Tibial nerve (tissue), 4 donors: ENCODE data around the gene PRKCD.

Experiments used
- CTCF ChIP-seq, 5 experiments: fragments of 200-600 bp in 3 of 5; fragments of 450-650 bp in 2 of 5; sonication (generic) in 3 of 5; IDR thresholded peaks; one replicate each; pipeline ENCODE4 v1.5.1; 2016 to 2019; ENCODE audit warnings: antibody characterized with exemption in 5 of 5, mild to moderate bottlenecking in 3 of 5, moderate library complexity in 2 of 5
- EP300 ChIP-seq, 2 donors: sonication (generic); formaldehyde crosslinking; IDR thresholded peaks; one replicate each; pipeline ENCODE4 v1.6.1; 2017; ENCODE audit warnings: antibody characterized with exemption in 2 of 2, mild to moderate bottlenecking in 1 of 2

DNA sequence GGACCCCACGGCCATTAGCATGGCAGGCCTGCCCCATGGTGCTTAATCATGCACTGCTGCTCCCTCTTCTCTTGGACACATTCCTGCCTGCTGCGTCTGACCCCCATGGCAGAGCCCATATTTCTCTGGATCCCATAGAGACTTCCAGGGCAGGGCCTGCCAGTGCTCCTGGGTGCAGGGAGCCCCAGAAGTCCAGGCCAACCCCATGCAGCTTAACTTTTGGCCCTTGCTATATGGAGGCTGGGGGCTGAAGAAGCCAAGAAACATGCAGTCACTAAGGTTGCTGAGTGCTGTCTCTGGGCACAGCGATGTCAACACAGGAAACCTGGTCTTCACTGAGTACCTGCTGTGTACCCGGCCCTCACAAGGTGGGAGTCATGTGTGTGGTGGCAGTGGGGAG is 11.3 kb upstream of the PRKCD start:
- TF ChIP-seq EP300 (IDR thresholded peaks at IDR 0.05), result no peak
- TF ChIP-seq CTCF (IDR thresholded peaks at IDR 0.05), result no peak
